PC-9 (cell line): ENCODE measurements around the gene RITA1. TPM values are rescaled to one million over a fixed set of nuclear protein-coding genes. Genes with fewer than 3 reads are reported as not detected.

ENCODE experiments used
- BruUV-seq: library from RNA; stranded (reverse); fragments of 400-500 nt; replicated peaks from 2 replicates; lab custom pipeline; 2021; lab: Mats Ljungman, UMichigan
- CTCF ChIA-PET: fragments of 300-600 bp; sonication (Branson Sonifier 250); formaldehyde crosslinking; loops from one replicate; lab custom pipeline; 2022; ENCODE audit warnings: antibody characterized with exemption; lab: Charles Lee
- POLR2A ChIA-PET: fragments of 300-600 bp; sonication (Branson Sonifier 250); formaldehyde crosslinking; loops from one replicate; lab custom pipeline; 2022; ENCODE audit warnings: antibody characterized with exemption; ENCODE audit not compliant: unreplicated experiment; lab: Charles Lee
- DNase-seq, 2 experiments: peaks; one replicate each; pipeline versions ENCODE4 v3.0.0 to v3.0.0-alpha.2; 2015 to 2022; ENCODE audit warnings: mixed read lengths in 1 of 2
- H2AFZ ChIP-seq: fragments of 200-600 bp; sonication (generic); 2 replicates; pipeline ENCODE4 v1.8.1; 2017; ENCODE audit warnings: antibody characterized with exemption
- H3F3A ChIP-seq: fragments of 200-600 bp; sonication (generic); 2 replicates; pipeline ENCODE4 v1.8.1; 2017; ENCODE audit warnings: antibody characterized with exemption, mild to moderate bottlenecking, low read depth; ENCODE audit not compliant: insufficient read depth
- H3K27ac ChIP-seq: fragments of 200-600 bp; sonication (generic); 2 replicates; pipeline ENCODE4 v1.6.1; 2016; ENCODE audit warnings: mixed run types
- H3K27me3 ChIP-seq: fragments of 200-600 bp; sonication (generic); 2 replicates; pipeline ENCODE4 v1.6.1; 2016; ENCODE audit warnings: low read depth, mixed run types; ENCODE audit not compliant: insufficient read depth
- H3K36me3 ChIP-seq: fragments of 200-600 bp; sonication (generic); 2 replicates; pipeline ENCODE4 v1.6.1; 2016; ENCODE audit warnings: low read depth, mixed run types
- H3K4me1 ChIP-seq: fragments of 200-600 bp; sonication (generic); replicated peaks from 2 replicates; pipeline ENCODE4 v1.6.1; 2016; ENCODE audit warnings: mixed run types; ENCODE audit not compliant: insufficient read depth
- H3K4me2 ChIP-seq: fragments of 200-600 bp; sonication (generic); 2 replicates; pipeline ENCODE4 v1.6.1; 2017; ENCODE audit warnings: mixed run types
- H3K4me3 ChIP-seq: fragments of 200-600 bp; sonication (generic); 2 replicates; pipeline ENCODE4 v1.6.1; 2016; ENCODE audit warnings: mixed run types
- H3K79me2 ChIP-seq: fragments of 200-600 bp; sonication (generic); 2 replicates; pipeline ENCODE4 v1.6.1; 2017; ENCODE audit warnings: low read depth, mixed run types
- H3K9me2 ChIP-seq: fragments of 200-600 bp; sonication (generic); 2 replicates; pipeline ENCODE4 v1.8.1; 2017; ENCODE audit warnings: mild to moderate bottlenecking; ENCODE audit not compliant: insufficient read depth
- H3K9me3 ChIP-seq: fragments of 200-600 bp; sonication (generic); 2 replicates; pipeline ENCODE4 v1.8.1; 2016; ENCODE audit warnings: low read depth; ENCODE audit not compliant: insufficient read depth
- H4K20me1 ChIP-seq: fragments of 200-600 bp; sonication (generic); 2 replicates; pipeline ENCODE4 v1.8.1; 2017; ENCODE audit not compliant: insufficient read depth
- EZH2 ChIP-seq: fragments of 200-600 bp; sonication (generic); IDR thresholded peaks from 2 replicates; pipeline ENCODE4 v1.8.0; 2017; ENCODE audit warnings: antibody characterized with exemption, low read depth
- intact Hi-C: fragments of 100-400 bp; cut with micrococcal nuclease; formaldehyde crosslinking; loops from one replicate; pipeline ENCODE4 v1.10.0; 2022; ENCODE audit not compliant: unreplicated experiment
- total RNA-seq: library from RNA; stranded (reverse); gene quantifications from 2 replicates; pipeline ENCODE4 v1.2.3, GENCODE V29; 2021
- TF ChIP-seq, protein P1 (sequence below): fragments of 200-600 bp; sonication (generic); conservative IDR thresholded peaks from 2 replicates; pipeline ENCODE4 v1.6.1; 2017; ENCODE audit warnings: mixed run types, antibody characterized with exemption, mild to moderate bottlenecking, moderate library complexity

RITA1 gene
- total RNA-seq, 1 experiment from 2014 or later: 16.1 TPM

- Histone ChIP-seq H3K9me3 (no peaks in the 10 kb centered on the region), H3K4me2 (no peak overlapping the region), H3F3A (peaks cover 5% of the 10 kb centered on the region; the same call in 1 of the 2 replicates), H2AFZ (no peak overlapping the region), H4K20me1 (no peaks in the 10 kb centered on the region), H3K9me2 (no peaks in the 10 kb centered on the region), H3K36me3 (no peaks in the 10 kb centered on the region), H3K4me3 (no peak overlapping the region), H3K27ac (no peak overlapping the region), H3K27me3 (no peaks in the 10 kb centered on the region), H3K79me2 (no peaks in the 10 kb centered on the region), H3K4me1 (peaks cover 13% of the 10 kb centered on the region; the same call in 1 of the 2 replicates)
- POLR2A ChIA-PET: no interaction called here
- TF ChIP-seq, protein P1, sequence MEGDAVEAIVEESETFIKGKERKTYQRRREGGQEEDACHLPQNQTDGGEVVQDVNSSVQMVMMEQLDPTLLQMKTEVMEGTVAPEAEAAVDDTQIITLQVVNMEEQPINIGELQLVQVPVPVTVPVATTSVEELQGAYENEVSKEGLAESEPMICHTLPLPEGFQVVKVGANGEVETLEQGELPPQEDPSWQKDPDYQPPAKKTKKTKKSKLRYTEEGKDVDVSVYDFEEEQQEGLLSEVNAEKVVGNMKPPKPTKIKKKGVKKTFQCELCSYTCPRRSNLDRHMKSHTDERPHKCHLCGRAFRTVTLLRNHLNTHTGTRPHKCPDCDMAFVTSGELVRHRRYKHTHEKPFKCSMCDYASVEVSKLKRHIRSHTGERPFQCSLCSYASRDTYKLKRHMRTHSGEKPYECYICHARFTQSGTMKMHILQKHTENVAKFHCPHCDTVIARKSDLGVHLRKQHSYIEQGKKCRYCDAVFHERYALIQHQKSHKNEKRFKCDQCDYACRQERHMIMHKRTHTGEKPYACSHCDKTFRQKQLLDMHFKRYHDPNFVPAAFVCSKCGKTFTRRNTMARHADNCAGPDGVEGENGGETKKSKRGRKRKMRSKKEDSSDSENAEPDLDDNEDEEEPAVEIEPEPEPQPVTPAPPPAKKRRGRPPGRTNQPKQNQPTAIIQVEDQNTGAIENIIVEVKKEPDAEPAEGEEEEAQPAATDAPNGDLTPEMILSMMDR: no peak
- TF ChIP-seq EZH2: no peak
- CTCF ChIA-PET: no interaction called here
- intact Hi-C loops: no loop called here
- no TSS peak for BruUV-seq
- DNase-seq: no peak
Observed at GRCh38 chr12:113145720-113146551, 39.6 kb upstream of the RITA1 start.

- Histone ChIP-seq H3K4me3 (no peak overlapping the region), H3K9me3 (no peaks in the 10 kb centered on the region), H3K36me3 (no peaks in the 10 kb centered on the region), H3K4me1 (peaks cover 13% of the 10 kb centered on the region; the same call in 1 of the 2 replicates), H4K20me1 (no peaks in the 10 kb centered on the region), H3K27ac (no peak overlapping the region), H3F3A (peaks cover 5% of the 10 kb centered on the region; the same call in 1 of the 2 replicates), H3K79me2 (no peaks in the 10 kb centered on the region), H3K9me2 (no peaks in the 10 kb centered on the region), H3K4me2 (no peak overlapping the region), H2AFZ (no peak overlapping the region), H3K27me3 (no peaks in the 10 kb centered on the region)
- intact Hi-C loops: no loop called here
- DNase-seq: no peak
- BruUV-seq: no TSS peak
- ChIA-PET CTCF (no interaction called here), POLR2A (no interaction called here)
- TF ChIP-seq, protein P1: no peak
- TF ChIP-seq EZH2: no peak
Observed at GRCh38 chr12:113146999-113147398, 38.5 kb upstream of the RITA1 start.

DNA sequence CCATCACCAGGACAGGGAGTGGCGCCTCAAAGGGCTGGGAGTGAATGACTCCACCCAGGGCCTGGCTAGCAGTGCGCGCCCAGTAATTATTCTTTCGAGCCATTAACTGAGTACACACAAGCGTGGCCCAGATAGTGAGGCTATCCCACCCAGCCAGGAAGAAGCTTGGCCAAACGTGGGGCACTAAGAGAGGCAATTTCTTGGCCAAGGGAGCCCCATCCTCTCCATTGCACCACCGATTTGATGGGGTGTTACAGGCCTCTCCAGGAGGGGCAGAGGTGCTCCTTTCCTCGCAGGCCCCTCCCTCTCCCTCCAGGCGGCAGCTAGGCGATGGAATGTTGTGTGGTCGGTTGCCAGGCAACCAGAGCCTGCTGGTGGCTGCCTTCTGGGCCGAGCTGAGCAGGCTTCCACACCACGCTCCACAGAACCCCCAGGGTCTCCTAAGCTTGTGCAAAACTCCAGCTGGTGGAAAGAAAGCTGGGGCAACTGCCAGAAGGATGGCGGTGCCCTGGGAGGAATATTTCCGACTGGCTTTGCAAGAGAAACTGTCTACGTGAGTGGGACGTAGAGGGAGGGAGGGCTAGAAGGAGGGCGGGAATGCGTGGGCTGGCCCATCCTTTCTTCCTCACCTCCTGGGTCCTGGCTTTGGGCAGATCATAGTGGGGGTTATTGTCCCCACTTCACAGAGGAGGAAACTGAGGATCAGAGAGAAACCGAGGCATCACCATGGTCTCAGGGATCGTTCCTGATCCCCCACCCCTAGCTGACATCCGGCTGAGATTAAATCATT is 36.0 kb upstream of the RITA1 start, which contains the start of gene CFAP73:
TSS of gene CFAP73 (plus strand) at position 364 of the 790 bp plus-strand sequence. CDS start at position 498, 134 bp downstream.
- Histone ChIP-seq H3K79me2 (no peaks in the 10 kb centered on the region), H4K20me1 (no peaks in the 10 kb centered on the region), H3K27ac (no peak within 1 kb of the TSS), H3F3A (peaks cover 12% of the 10 kb centered on the region; the same call in 1 of the 2 replicates), H3K4me1 (peaks cover 18% of the 10 kb centered on the region; the same call in 1 of the 2 replicates), H3K27me3 (no peaks in the 10 kb centered on the region), H3K36me3 (no peaks in the 10 kb centered on the region), H3K4me2 (peak within 1 kb of the TSS; percentile 47), H2AFZ (no peak within 1 kb of the TSS), H3K9me3 (no peaks in the 10 kb centered on the region), H3K4me3 (no peak within 1 kb of the TSS), H3K9me2 (no peaks in the 10 kb centered on the region)
- no peak for TF ChIP-seq EZH2
- TF ChIP-seq, protein P1: no peak
- peak; percentile 75 to 89 for DNase-seq
- ChIA-PET CTCF (interaction anchor here (0.5 to 1.1 kb wide), 3 partner anchors 14 to 276 kb away, joined by 3 to 7 read pairs (median 5); partner anchors contain the start of gene RASAL1), POLR2A (interaction anchor here (0.7 kb wide), 1 partner anchor 273 kb away, joined by 3 read pairs; the partner anchor contains the start of gene SDSL)
- intact Hi-C loops: loop anchor here (10.0 kb wide), 1 partner anchor 245 kb away; the partner anchor contains the start of gene OAS1
- BruUV-seq: no TSS peak
